ENCODE data around the gene CD40.
A peak's percentile ranks its signal among the peaks of the same experiment; 100 is the strongest.

The CD40 gene

DNA sequence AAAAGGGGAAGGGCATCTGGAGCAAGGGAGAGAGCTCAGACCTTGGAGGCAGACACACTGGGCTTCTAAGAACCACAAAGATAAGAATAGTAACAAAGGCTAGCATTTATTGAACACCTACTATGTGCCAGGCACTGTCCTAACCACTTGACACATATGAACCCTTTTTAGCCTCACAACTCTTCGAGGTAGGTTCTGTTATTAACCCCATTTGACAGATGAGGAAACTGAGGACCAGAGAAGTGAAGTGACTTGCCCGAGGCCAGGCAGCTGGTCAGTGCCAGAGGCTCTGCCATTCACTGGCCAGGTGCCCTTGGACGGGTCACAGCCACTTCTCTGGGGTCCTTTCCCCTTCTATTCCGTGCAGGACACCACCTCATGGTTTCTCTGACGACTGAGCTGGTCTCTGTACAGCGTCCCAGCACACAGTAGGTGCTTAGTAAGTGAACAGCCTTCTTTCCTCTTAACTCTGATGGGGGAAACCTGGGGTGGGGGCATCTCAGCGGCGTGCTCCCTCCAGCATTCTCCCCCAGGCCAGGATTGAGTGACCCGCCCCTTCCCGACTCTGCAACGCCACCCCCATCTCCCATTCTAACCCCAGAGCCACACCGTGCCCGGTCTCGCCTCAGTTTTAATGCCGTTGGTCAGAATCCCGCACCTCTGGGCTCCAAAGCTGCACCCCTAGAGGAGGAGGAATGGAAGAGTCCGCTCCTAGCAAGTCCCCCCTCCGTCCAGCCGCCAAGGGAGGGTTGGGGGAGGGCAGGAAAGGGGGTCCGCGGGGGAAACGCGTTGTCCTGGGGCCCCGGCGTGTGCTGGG lies 55.7 kb downstream of the CD40 start:
- H3K4me3 ChIP-seq (ENCODE audit: low read depth, low read length) = no peak overlapping the region
- DNase-seq (ENCODE audit: low read depth) = no peak
- TF ChIP-seq, protein P1, sequence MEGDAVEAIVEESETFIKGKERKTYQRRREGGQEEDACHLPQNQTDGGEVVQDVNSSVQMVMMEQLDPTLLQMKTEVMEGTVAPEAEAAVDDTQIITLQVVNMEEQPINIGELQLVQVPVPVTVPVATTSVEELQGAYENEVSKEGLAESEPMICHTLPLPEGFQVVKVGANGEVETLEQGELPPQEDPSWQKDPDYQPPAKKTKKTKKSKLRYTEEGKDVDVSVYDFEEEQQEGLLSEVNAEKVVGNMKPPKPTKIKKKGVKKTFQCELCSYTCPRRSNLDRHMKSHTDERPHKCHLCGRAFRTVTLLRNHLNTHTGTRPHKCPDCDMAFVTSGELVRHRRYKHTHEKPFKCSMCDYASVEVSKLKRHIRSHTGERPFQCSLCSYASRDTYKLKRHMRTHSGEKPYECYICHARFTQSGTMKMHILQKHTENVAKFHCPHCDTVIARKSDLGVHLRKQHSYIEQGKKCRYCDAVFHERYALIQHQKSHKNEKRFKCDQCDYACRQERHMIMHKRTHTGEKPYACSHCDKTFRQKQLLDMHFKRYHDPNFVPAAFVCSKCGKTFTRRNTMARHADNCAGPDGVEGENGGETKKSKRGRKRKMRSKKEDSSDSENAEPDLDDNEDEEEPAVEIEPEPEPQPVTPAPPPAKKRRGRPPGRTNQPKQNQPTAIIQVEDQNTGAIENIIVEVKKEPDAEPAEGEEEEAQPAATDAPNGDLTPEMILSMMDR (IDR thresholded peaks at IDR 0.05; ENCODE audit: low read depth, low read length, missing control alignments) = no peak
- in situ Hi-C loops (cut with HindIII; ENCODE audit: low sequenced_read_pairs) = no loop called here

DNA sequence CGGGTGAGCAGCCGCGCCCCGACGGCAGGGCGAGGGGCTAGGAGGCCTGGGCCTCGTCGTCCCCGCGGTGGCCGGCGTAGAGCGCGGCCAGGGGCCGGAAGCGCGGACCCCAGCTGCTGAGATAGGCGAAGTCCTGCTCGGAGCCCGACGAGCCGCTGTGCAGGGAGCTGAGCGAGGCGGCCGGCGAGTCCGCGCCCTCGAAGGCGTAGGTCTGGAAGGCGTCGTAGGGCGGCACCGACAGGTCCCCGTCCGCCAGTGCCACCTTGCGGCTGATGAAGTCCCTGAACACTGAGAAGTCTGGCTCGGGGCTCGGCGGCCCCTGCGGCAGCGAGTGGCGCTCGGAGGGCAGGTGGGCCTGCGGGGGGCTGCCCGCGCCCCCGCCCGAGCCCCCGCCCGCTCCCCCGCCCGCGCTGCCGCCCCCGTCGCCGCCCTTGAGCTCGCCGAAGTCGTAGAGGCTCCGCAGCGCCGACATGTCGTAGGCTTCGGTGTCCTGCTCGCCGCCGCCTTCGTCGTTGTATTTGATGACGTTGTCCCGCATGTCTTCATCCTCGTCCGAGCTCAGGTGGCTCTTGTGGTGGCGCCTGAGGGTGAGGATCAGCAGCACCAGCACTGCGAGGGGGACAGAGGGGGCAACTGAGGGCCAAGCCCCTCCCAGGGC lies 56.5 kb downstream of the CD40 start:
- H3K4me3 ChIP-seq (ENCODE audit: low read depth, low read length) = no peak overlapping the region
- in situ Hi-C loops (cut with HindIII; ENCODE audit: low sequenced_read_pairs) = no loop called here
- peak; percentile 15 for DNase-seq (ENCODE audit: low read depth)
- TF ChIP-seq, protein P1 (IDR thresholded peaks at IDR 0.05; ENCODE audit: low read depth, low read length, missing control alignments) = peak; percentile 55

DNA sequence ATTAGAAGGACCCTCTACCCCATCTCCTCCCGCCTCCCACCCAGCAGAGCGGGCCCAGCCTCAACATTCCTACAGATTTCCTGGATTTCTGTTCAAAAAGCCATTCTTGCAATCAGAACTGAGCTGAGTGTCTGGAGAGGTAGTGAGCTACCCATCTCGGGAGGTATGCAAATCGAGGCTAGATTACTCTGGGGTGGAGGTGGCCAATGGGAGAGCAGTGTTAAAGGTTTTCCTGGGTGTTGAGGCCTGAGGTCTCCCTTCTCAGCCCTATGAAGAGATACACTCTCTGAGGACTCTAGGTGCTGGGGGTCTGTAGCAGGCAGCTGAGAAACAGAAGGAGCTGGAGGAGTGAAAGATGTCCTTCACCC lies 57.0 kb downstream of the CD40 start:
- TF ChIP-seq, protein P1 (IDR thresholded peaks at IDR 0.05; ENCODE audit: low read depth, low read length, missing control alignments) = no peak
- in situ Hi-C loops (cut with HindIII; ENCODE audit: low sequenced_read_pairs) = no loop called here
- H3K4me3 ChIP-seq (ENCODE audit: low read depth, low read length) = no peak overlapping the region

DNA sequence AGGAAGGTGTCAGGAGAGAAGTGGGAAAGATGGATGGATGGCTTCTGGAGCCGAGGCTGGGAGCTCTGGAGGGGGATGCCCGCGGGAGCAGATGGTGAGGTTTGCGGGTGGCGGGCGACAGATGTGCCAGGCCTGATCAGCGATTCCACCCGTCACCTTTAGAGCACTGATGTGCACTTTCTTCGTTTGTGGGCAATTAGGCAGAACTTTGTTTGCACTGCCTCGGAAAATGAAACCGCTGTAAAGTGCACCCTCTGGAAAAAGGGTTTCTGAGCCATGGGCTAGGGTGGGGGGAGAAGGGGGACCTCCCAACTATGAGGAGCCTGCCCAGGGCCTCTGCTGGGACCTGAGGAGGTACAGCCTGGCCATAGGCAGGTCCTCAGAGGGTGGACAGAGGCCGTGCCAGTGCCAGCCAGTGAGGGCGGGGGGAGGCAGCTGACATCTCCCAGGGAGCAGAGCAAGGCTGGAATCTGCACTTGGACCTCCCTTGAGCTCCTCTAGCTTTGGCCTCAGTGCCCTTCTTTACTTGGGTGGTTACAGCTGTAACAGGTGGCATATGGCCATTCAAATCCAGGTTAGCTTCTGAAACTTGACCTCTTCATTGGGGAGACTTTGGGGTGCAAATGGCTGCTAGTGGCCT lies 58.7 kb downstream of the CD40 start:
- no peak for DNase-seq (ENCODE audit: low read depth)
- no peak overlapping the region for H3K4me3 ChIP-seq (ENCODE audit: low read depth, low read length)
- in situ Hi-C loops (cut with HindIII; ENCODE audit: low sequenced_read_pairs) = no loop called here
- TF ChIP-seq, protein P1 (IDR thresholded peaks at IDR 0.05; ENCODE audit: low read depth, low read length, missing control alignments) = no peak

More for the DNA sequence above, 57.0 kb downstream of the CD40 start:
- DNase-seq (ENCODE audit: low read depth) = no peak

DNA sequence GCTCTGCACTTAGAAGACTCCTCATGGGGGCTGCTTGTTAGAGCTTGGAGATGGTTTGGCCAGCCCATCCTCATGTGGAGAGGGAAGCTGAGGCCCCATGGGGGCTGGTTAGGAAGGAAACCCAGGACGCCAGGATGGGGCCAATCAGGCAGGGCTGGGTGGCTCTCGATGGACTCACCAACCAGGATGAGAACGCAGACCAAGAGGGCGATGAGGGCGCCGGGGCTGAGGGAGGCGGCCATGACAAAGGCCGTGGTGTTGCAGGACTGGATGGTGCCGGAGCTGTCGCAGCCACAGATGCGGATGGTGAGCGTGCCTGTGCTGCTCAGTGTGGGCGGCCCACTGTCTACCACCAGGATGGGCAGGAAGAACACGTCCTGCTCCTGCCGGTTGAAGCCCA lies 59.7 kb downstream of the CD40 start:
- TF ChIP-seq, protein P1 (IDR thresholded peaks at IDR 0.05; ENCODE audit: low read depth, low read length, missing control alignments) = no peak
- in situ Hi-C loops (cut with HindIII; ENCODE audit: low sequenced_read_pairs) = no loop called here
- no peak for DNase-seq (ENCODE audit: low read depth)
- H3K4me3 ChIP-seq (ENCODE audit: low read depth, low read length) = no peak overlapping the region

DNA sequence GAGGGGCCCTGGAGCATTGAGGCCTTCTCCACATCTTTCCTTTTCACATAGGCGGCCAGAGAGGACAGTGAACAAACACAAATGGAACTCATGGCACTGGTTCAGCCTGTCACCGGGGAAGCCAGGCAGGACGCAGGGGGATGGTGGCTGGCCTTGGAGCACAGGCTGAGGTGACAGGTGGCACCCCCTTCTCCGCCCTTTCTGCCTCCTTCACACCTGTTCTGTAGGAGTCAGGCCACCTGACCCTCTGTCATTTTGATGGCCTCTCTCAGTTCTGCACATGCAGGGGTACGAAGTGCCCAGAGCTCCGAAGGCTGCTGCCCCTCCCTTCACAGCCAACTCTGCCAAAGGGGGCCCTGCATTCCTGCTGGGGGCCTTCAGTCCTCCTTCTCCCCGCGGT lies 60.8 kb downstream of the CD40 start:
- TF ChIP-seq, protein P1 (IDR thresholded peaks at IDR 0.05; ENCODE audit: low read depth, low read length, missing control alignments) = no peak
- no peak overlapping the region for H3K4me3 ChIP-seq (ENCODE audit: low read depth, low read length)
- DNase-seq (ENCODE audit: low read depth) = no peak
- in situ Hi-C loops (cut with HindIII; ENCODE audit: low sequenced_read_pairs) = no loop called here

Data from astrocyte of the cerebellum (primary cell).